IMR-90 (cell line): Measurements from ENCODE around the gene ACOT9. TPM values are rescaled to one million over a fixed set of nuclear protein-coding genes. Genes with fewer than 3 reads are reported as not detected.

ENCODE experiments used
- ATAC-seq: fragments of 200-7000 bp; cut with Tn5 transposase; 2 replicates; pipeline ENCODE4 v1.9.1; 2020; ENCODE audit warnings: low read depth, mild to moderate bottlenecking, moderate library complexity
- BruUV-seq: library from RNA; stranded (reverse); fragments of 400-500 nt; replicated peaks from 2 replicates; lab custom pipeline; 2021; lab: Mats Ljungman, UMichigan
- CTCF ChIA-PET: fragments of 300-600 bp; formaldehyde crosslinking; extraction: SDS; loops from one replicate; lab custom pipeline; 2021; ENCODE audit warnings: antibody characterized with exemption; lab: Yijun Ruan, JAX
- POLR2A ChIA-PET: fragments of 300-600 bp; sonication (Branson Sonifier 250); formaldehyde crosslinking; loops from one replicate; lab custom pipeline; 2022; ENCODE audit warnings: antibody characterized with exemption; ENCODE audit not compliant: unreplicated experiment; lab: Charles Lee
- DNase-seq: peaks from one replicate; pipeline ENCODE4 v3.0.0; 2013
- H2AFZ ChIP-seq: replicated peaks from 2 replicates; pipeline ENCODE3; 2013; ENCODE audit warnings: low read length, mild to moderate bottlenecking; ENCODE audit not compliant: poor library complexity
- H2AK5ac ChIP-seq: 2 replicates; pipeline ENCODE4 v1.6.1; 2013; ENCODE audit warnings: low read depth, low read length, inconsistent platforms
- H2AK9ac ChIP-seq: replicated peaks from 2 replicates; pipeline ENCODE3; 2013; ENCODE audit warnings: mild to moderate bottlenecking, low read depth, low read length, moderate library complexity; ENCODE audit not compliant: poor library complexity
- H2BK120ac ChIP-seq: 2 replicates; pipeline ENCODE4 v1.6.1; 2013; ENCODE audit warnings: low read depth, low read length, inconsistent platforms
- H2BK15ac ChIP-seq: 3 replicates; pipeline ENCODE4 v1.6.1; 2013; ENCODE audit warnings: low read depth, low read length, inconsistent platforms
- H2BK20ac ChIP-seq: 2 replicates; pipeline ENCODE4 v1.6.1; 2013; ENCODE audit warnings: low read depth, mild to moderate bottlenecking, inconsistent platforms, low read length, moderate library complexity
- H2BK5ac ChIP-seq: 2 replicates; pipeline ENCODE4 v1.6.1; 2013; ENCODE audit warnings: mild to moderate bottlenecking, low read depth, low read length, inconsistent platforms; ENCODE audit not compliant: poor library complexity, severe bottlenecking
- H3K14ac ChIP-seq: replicated peaks from 2 replicates; pipeline ENCODE4 v1.6.1; 2013; ENCODE audit warnings: low read depth, low read length, inconsistent platforms
- H3K18ac ChIP-seq: 2 replicates; pipeline ENCODE4 v1.6.1; 2013; ENCODE audit warnings: low read depth, low read length, control low read depth
- H3K23ac ChIP-seq: 2 replicates; pipeline ENCODE4 v1.6.1; 2013; ENCODE audit warnings: low read depth, low read length, inconsistent platforms
- H3K27ac ChIP-seq: 2 replicates; pipeline ENCODE4 v1.5.1; 2013; ENCODE audit warnings: mild to moderate bottlenecking, control low read depth, low read length; ENCODE audit not compliant: insufficient read depth
- H3K27me3 ChIP-seq: 2 replicates; pipeline ENCODE4 v1.6.1; 2013; ENCODE audit warnings: low read length; ENCODE audit not compliant: control insufficient read depth, insufficient read depth
- H3K36me3 ChIP-seq: 2 replicates; pipeline ENCODE4 v1.6.1; 2013; ENCODE audit warnings: low read length, mixed read lengths; ENCODE audit not compliant: control insufficient read depth, insufficient read depth
- H3K4ac ChIP-seq: 2 replicates; pipeline ENCODE4 v1.6.1; 2013; ENCODE audit warnings: low read depth, low read length, inconsistent platforms
- H3K4me1 ChIP-seq: 2 replicates; pipeline ENCODE4 v1.6.1; 2013; ENCODE audit warnings: low read length, mixed read lengths; ENCODE audit not compliant: control insufficient read depth, insufficient read depth
- H3K4me2 ChIP-seq: 2 replicates; pipeline ENCODE4 v1.6.1; 2013; ENCODE audit warnings: low read depth, mild to moderate bottlenecking, control low read depth, low read length, moderate library complexity
- H3K4me3 ChIP-seq: 2 replicates; pipeline ENCODE4 v1.5.1; 2013; ENCODE audit warnings: low read depth, mild to moderate bottlenecking, control low read depth, low read length, moderate library complexity; ENCODE audit not compliant: insufficient read depth
- H3K56ac ChIP-seq: 2 replicates; pipeline ENCODE4 v1.6.1; 2013; ENCODE audit warnings: low read length, inconsistent platforms; ENCODE audit not compliant: insufficient read depth; ENCODE audit errors: extremely low read depth
- H3K79me1 ChIP-seq, 2 experiments: 2 replicates each; pipeline ENCODE4 v1.6.1; 2013; ENCODE audit warnings: low read length in 2 of 2, inconsistent platforms in 1 of 2, low read depth in 1 of 2
- H3K9ac ChIP-seq: 2 replicates; pipeline ENCODE4 v1.6.1; 2013; ENCODE audit warnings: low read depth, low read length, control low read depth
- H3K9me1 ChIP-seq: 2 replicates; pipeline ENCODE4 v1.6.1; 2013; ENCODE audit warnings: low read length, inconsistent platforms; ENCODE audit not compliant: insufficient read depth
- H3K9me3 ChIP-seq: 2 replicates; pipeline ENCODE4 v1.6.1; 2013; ENCODE audit warnings: low read length; ENCODE audit not compliant: control insufficient read depth, insufficient read depth
- H4K20me1 ChIP-seq: 2 replicates; pipeline ENCODE4 v1.6.1; 2013; ENCODE audit warnings: low read length, inconsistent platforms; ENCODE audit not compliant: insufficient read depth
- H4K5ac ChIP-seq: 2 replicates; pipeline ENCODE4 v1.6.1; 2013; ENCODE audit warnings: mild to moderate bottlenecking, low read depth, low read length, control low read depth
- H4K8ac ChIP-seq, 2 experiments: 2 replicates each; pipeline ENCODE4 v1.6.1; 2013; ENCODE audit warnings: low read depth in 2 of 2, low read length in 2 of 2, control low read depth in 1 of 2, inconsistent platforms in 1 of 2
- H4K91ac ChIP-seq: 2 replicates; pipeline ENCODE4 v1.6.1; 2013; ENCODE audit warnings: low read depth, low read length, inconsistent platforms; ENCODE audit not compliant: insufficient read depth
- BHLHE40 ChIP-seq: fragments of 150-350 bp; IDR thresholded peaks from 2 replicates; pipeline ENCODE4 v1.6.1; 2016; ENCODE audit warnings: mild to moderate bottlenecking, low read depth, low read length
- CEBPB ChIP-seq: IDR thresholded peaks from 2 replicates; pipeline ENCODE4 v1.6.1; 2012; ENCODE audit warnings: low read depth, low read length, improper control_type of control experiment
- CHD1 ChIP-seq: IDR thresholded peaks from 2 replicates; pipeline ENCODE4 v1.6.1; 2012; ENCODE audit warnings: low read depth, low read length, improper control_type of control experiment
- CTCF ChIP-seq: conservative IDR thresholded peaks from 2 replicates; pipeline ENCODE4 v1.5.1; 2012; ENCODE audit warnings: mild to moderate bottlenecking, low read depth, low read length, improper control_type of control experiment
- FOS ChIP-seq: fragments of 150-350 bp; IDR thresholded peaks from 2 replicates; pipeline ENCODE4 v1.6.1; 2016; ENCODE audit warnings: low read depth, low read length
- MAFK ChIP-seq: IDR thresholded peaks from 2 replicates; pipeline ENCODE4 v1.6.1; 2012; ENCODE audit warnings: low read depth, low read length, improper control_type of control experiment
- MAZ ChIP-seq: IDR thresholded peaks from 2 replicates; pipeline ENCODE4 v1.6.1; 2012; ENCODE audit warnings: low read depth, mild to moderate bottlenecking, low read length, improper control_type of control experiment, moderate library complexity, borderline replicate concordance
- NFE2L2 ChIP-seq: fragments of 150-350 bp; IDR thresholded peaks from 2 replicates; pipeline ENCODE4 v1.6.1; 2016; ENCODE audit warnings: low read depth, mild to moderate bottlenecking, low read length
- POLR2A ChIP-seq: IDR thresholded peaks from 2 replicates; pipeline ENCODE4 v1.6.1; 2012; ENCODE audit warnings: mild to moderate bottlenecking, low read depth, low read length
- RAD21 ChIP-seq: IDR thresholded peaks from 2 replicates; pipeline ENCODE4 v1.6.1; 2012; ENCODE audit warnings: low read length, improper control_type of control experiment
- RCOR1 ChIP-seq: IDR thresholded peaks from 2 replicates; pipeline ENCODE4 v1.6.1; 2012; ENCODE audit warnings: mild to moderate bottlenecking, low read length, improper control_type of control experiment; ENCODE audit not compliant: insufficient replicate concordance
- RFX5 ChIP-seq: IDR thresholded peaks from 2 replicates; pipeline ENCODE4 v1.8.0; 2012; ENCODE audit warnings: low read depth, mild to moderate bottlenecking, low read length, moderate library complexity
- SMC3 ChIP-seq: fragments of 150-350 bp; IDR thresholded peaks from 2 replicates; pipeline ENCODE4 v1.6.1; 2016; ENCODE audit warnings: low read depth, mild to moderate bottlenecking, antibody characterized with exemption, low read length, moderate library complexity
- USF2 ChIP-seq: fragments of 150-350 bp; IDR thresholded peaks from 2 replicates; pipeline ENCODE4 v1.6.1; 2017; ENCODE audit warnings: mild to moderate bottlenecking, antibody characterized with exemption, low read length, low read depth
- WGBS, 2 experiments: methylation state at CpG; one replicate each; pipeline versions ENCODE4 v1.1.5 to v1.1.7; 2013; ENCODE audit warnings: missing lambda C conversion rate in 2 of 2; ENCODE audit not compliant: insufficient read length in 1 of 2; ENCODE audit errors: extremely low coverage in 2 of 2; 5-methylcytosine and 5-hydroxymethylcytosine counted together
- dilution Hi-C: fragments of 300-500 bp; cut with HindIII; formaldehyde crosslinking; loops from one replicate; pipeline ENCODE4 v1.14.3; 2018; ENCODE audit warnings: low sequenced_read_pairs; ENCODE audit not compliant: unreplicated experiment
- in situ Hi-C: fragments of 300-500 bp; cut with MboI; formaldehyde crosslinking; loops from 3 replicates; pipeline ENCODE4 v1.14.3; 2019; ENCODE audit warnings: low sequenced_read_pairs, inconsistent platforms, mixed read lengths
- intact Hi-C: fragments of 100-400 bp; cut with micrococcal nuclease; formaldehyde crosslinking; loops from 2 replicates; pipeline ENCODE4 v1.10.0; 2022
- polyA plus RNA-seq, 3 experiments: library from polyadenylated mRNA; depleted of rRNA; stranded (reverse); fragments of >200 nt; gene quantifications; 2 replicates each; pipeline ENCODE4 v1.2.3, GENCODE V29; 2012; ENCODE audit warnings: low replicate concordance in 1 of 3
- total RNA-seq: library from RNA; depleted of rRNA; stranded (reverse); fragments of >200 nt; gene quantifications from 2 replicates; pipeline ENCODE4 v1.2.3, GENCODE V29; 2012
- TF ChIP-seq, protein P1 (sequence below): fragments of 150-350 bp; IDR thresholded peaks from 2 replicates; pipeline ENCODE4 v1.6.1; 2016; ENCODE audit warnings: low read depth, mild to moderate bottlenecking, low read length, moderate library complexity, borderline replicate concordance

ACOT9 gene
- total and polyA plus RNA-seq, 2 of the 4 experiments (the other 2 are of a cell fraction), result 43.5 to 47.3 TPM

GRCh38 chrX:23704673-23705206, 38.3 kb downstream of the ACOT9 start:
- Histone ChIP-seq H4K8ac (no peak overlapping the region), H3K4me3 (no peak overlapping the region), H2AK5ac (no peak overlapping the region), H2BK20ac (no peak overlapping the region), H3K36me3 (peaks cover 17% of the 10 kb centered on the region), H3K27me3 (no peaks in the 10 kb centered on the region), H3K23ac (no peak overlapping the region), H3K18ac (no peak overlapping the region), H3K9ac (no peak overlapping the region), H3K9me1 (no peaks in the 10 kb centered on the region), H2BK15ac (no peak overlapping the region), H4K5ac (no peak overlapping the region), H3K27ac (no peak overlapping the region), H3K79me1 (no peaks in the 10 kb centered on the region; a peak in 1 of 4 replicates), H3K4ac (no peak overlapping the region), H3K4me2 (no peak overlapping the region), H3K9me3 (no peaks in the 10 kb centered on the region), H3K56ac (no peak overlapping the region), H4K20me1 (no peaks in the 10 kb centered on the region), H2AK9ac (no peak overlapping the region), H2BK5ac (no peak overlapping the region), H3K4me1 (no peaks in the 10 kb centered on the region), H2BK120ac (no peak overlapping the region), H4K91ac (no peak overlapping the region), H2AFZ (no peak overlapping the region), H3K14ac (no peak overlapping the region)
- no CpG with 5 or more reads among the region's 5 CpGs for WGBS, 2 experiments
- POLR2A ChIA-PET, result no interaction called here
- no peak for DNase-seq
- BruUV-seq, result no TSS peak
- intact Hi-C loops (no loop called here), dilution Hi-C loops (no loop called here), in situ Hi-C loops (loop anchor here (25.0 kb wide), 1 partner anchor 358 kb away; the partner anchor contains the start of gene EIF2S3)
- TF ChIP-seq SMC3 (no peak), POLR2A (no peak), RCOR1 (no peak), MAZ (no peak), FOS (no peak), MAFK (no peak), RFX5 (no peak), RAD21 (no peak), USF2 (no peak), CTCF (no peak), NFE2L2 (no peak), BHLHE40 (no peak), CEBPB (no peak), CHD1 (no peak)
- TF ChIP-seq, protein P1, sequence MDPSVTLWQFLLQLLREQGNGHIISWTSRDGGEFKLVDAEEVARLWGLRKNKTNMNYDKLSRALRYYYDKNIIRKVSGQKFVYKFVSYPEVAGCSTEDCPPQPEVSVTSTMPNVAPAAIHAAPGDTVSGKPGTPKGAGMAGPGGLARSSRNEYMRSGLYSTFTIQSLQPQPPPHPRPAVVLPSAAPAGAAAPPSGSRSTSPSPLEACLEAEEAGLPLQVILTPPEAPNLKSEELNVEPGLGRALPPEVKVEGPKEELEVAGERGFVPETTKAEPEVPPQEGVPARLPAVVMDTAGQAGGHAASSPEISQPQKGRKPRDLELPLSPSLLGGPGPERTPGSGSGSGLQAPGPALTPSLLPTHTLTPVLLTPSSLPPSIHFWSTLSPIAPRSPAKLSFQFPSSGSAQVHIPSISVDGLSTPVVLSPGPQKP, result no peak
- ATAC-seq, result no peak
- CTCF ChIA-PET, result no interaction called here
